ENCODE measurements around the gene VGF.

VGF gene

DNA sequence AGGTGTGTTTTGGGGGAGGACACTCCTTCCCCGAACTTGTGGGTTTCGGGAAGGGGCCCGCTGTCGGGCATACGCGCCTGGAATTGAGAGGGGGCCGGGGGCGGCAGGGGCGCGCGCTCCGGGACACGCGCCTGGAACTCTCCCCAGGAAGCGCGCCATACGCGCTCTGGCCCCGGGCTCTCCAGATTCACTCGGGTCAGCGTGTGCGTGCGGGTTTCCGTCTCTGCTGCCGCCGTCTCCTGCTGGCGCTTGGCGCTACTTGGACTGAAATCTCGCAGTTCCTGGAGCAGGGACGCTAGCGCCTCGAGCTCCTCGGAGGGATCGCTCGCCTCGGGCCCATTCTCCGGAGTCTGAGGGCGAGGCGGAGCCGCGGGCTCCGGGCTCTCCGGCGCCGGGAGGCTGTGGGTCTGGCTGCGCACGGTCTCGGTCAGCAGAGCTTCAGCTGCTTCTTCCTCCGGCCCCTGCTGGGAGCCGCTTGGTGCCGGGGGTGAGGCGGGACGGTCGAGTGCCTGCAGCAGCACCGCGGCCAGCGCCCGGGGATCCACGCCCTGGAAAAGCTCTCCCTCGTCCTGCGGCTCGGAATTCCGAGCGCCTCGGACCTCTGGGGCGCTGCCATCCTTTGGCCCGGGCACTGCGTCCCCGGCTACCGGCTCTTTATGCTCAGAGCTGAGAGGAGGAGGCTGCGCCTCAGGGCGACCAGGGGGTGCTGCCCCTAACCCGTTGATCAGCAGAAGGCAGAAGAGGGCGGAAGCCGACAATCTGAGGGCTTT lies 1.1 kb downstream of the VGF start:
- DNase-seq: peak; percentile 54

DNA sequence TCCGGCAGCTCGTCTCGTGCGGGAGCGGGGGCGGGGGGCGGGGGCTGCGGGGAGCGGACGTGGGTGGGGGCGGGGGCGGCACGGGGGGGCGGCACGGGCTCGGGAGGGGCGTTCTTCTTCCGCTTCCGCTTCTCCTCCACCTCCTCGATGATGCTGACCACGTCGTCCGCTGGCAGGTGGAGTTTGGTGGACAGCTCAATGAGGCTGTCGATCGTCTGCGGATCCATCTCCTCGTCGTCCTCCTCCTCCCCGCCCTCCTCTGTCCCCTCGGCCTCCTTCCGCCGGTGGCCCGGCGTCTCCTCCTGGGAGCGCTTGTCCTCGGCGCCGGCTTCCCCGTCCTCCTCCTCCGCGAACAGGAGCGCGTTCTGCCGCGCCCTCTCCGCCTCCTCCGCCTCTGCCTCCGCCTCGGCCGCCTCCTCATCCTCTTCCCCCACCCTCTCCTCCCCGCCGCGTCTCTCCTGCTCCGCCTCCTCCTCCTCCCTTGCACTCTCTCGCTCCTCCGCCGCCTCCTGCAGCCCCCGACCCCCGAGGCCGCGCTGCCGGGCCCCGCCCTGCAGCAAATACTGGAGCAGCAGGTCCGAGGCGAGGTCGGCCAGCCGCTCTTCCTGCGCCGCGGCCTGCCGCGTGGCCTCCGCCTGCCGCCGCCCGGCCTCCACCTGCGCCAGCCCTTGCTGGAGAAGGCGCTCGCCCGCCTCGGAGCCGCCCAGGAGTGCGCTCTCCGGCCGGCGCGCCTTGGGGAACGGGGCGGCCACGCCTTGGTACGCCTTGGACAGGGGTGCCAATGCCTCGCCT lies 1.9 kb downstream of the VGF start:
- no peak for DNase-seq

DNA sequence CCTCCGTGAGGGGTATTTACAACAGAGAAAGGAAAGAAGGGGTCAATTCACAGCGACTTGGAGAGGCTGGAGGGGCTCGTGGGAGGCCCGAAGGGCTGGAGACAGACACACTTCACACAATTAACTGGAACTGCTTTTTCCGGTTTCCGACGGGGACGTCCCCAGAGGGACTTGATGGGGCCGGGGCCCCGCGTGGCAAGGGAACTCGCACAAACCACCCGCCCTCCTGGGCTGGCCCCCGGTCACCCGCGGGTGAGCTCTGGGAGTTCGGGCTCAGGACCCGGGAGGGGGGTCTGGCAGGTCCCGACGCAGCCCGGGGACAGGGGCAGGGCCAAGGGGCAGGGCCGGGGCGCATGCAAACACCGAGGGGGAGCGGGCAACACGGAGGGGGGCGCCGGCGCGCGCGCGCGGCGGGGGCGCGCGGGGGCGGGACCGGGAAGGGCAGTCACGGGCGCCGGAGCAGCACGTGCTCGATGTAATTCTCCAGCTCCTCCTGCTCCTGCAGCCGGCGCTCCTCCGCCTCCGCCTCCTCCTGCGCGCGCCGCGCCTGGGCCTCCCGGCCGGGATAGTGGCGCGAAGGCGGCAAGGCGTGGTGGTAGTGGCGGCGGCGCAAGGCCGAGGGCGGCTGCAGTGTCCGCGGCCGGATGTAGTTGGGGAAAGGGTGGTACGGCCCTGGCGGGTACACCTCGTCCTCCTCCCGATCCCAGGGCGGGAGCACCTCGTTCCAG lies 2.7 kb downstream of the VGF start:
- DNase-seq: no peak

DNA sequence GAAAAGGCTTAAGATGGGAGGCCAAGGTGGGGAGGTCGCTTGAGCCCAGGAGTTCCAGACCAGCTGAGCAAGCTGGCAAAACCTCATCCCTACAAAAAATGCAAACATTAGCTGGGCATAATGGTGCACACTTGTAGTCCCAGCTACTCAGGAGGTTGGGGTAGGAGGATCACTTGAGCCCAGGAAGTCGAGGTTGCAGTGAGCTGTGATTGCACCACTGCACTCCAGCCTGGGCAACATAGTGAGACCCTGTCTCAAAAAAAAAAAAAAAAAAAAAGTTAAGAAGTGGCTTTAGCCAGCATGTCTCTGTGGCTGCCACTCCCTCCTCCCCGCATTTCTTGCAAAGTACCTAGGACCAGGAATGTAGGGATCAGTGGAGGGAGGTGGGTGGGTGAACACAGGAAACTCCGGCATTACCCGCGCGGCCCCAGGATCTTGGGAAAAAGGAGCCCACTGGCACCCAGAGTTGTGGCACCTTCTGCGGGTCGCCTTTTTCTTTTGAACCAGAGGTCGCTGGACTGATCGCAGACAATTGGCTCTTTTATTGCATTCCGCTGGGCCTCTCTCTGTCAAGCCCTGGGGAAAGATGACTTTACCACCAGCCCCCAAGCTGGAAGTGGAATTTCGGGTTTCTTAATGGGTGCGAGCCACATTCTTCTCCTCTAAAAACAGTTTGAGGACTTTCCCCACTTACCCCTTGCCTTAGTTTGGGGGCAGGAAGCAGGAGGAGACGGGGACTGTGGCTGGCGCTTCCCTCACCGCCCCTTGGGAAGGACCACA lies 3.5 kb downstream of the VGF start:
- DNase-seq: no peak

DNA sequence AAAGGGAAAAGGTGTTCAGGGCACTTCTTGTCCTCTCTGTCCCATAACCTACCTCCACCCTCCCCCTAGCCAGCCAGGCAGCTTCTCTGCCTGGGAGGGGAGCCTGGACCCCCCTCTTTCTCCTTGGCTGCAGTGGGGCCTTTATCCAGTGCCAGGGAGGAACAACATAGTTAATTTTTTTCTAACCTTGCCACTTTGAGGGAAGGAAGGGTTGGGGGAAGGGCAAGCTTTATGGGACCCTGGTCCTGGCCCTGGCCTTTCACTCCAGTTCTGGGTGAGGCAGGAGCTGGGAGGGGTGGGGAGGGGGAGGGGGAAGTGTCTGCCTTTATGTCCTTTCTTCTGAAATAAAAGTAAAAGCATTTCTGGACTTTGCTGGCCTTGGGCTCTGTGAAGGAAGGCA lies 4.5 kb downstream of the VGF start:
- DNase-seq: no peak

DNA sequence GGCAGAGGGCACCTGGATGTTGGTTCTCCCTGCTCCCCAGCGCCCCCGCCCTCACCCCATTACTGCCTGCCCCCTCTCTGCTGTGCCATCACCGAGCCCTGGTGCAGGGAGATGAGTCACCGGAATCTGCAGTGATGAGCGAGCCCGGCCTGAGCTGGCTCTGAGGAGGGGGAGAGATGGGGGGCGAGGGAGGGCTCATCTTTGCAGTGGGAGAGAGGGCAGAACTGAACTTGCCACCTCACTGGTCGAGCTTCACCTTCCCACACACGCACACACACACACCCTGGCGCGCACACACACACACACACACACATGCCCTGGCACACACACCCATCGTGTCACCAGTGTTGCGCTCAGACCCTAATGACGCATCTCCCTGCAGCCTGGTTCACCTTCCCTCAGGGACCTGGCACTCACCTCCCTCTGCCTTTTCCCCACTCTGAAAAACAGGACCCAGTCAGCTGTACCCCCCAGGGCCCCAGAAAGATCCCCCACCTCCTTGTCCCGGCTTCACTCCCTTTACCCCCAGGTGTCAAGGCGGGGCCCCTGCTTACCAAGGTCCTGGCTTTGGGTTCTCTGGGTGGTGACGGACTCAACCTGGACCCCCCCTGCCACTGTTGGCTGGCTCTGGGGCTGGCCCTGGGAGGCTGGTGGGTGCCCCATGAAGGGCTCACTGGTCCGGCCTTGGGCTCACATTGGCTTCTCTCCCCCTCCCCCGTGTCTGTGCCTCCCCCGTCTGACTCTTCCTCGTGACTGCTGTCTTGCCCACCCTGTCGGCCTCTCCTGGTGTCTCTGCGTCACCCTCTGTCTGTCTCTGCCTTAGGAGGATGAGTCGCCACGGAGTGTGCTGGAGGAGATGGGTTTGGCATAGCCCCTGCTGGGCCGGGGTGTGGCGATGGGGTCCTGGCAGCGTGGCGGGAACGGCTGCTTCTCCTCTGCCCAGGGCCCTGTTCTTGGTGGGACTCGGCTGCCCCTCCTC lies 5.4 kb downstream of the VGF start:
- DNase-seq: no peak

DNA sequence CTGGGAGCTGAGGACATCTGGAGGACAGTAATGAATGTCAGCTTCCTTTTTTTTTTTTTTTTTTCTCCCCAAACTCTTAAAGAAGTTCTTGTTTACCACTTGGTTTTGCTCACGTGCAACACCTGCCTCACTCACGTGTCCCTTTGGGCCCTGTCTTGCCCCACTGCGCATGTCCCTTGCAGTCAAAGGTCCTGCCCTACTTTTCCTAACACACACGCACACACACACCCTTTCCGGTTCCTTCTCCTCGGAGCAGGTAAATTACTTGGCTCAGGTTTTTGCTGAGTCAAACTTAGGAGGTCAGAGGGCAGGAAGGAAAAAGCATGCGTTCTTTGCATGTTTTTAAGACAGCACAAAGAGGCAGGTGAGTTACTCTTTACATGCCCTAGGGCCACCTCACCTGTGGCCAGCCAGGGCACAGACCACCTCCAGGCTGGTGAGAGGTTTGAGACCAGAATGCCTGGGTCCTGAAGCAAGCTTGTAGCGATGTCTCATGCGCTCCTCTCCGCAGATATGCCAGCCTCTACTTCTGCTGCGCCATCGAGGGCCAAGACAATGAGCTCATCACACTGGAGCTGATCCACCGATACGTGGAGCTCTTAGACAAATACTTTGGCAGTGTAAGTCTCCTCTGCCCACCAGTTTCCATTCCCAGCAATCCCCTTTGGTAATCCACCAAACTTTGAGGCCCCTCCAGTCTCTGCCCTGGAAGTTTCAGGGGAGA lies 8.3 kb downstream of the VGF start:
- DNase-seq: no peak

DNA sequence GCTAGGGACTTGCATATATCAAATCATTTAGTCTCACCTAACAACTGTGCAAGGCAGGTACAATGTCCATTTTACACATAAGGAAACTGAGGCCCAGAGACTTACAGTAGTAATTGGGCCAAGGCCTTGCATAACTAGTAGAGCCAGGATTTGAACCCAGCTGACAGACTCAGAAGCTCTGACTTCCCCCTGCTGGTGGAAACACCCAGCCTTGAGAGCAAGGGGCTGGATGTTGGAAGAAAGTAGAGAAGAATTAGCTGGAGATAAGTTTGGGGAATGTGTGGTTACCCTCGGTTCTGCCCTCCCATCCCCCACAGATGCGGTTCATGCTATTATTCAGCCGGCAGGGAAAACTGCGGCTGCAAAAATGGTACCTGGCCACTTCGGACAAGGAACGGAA lies 9.1 kb downstream of the VGF start:
- DNase-seq: no peak

DNA sequence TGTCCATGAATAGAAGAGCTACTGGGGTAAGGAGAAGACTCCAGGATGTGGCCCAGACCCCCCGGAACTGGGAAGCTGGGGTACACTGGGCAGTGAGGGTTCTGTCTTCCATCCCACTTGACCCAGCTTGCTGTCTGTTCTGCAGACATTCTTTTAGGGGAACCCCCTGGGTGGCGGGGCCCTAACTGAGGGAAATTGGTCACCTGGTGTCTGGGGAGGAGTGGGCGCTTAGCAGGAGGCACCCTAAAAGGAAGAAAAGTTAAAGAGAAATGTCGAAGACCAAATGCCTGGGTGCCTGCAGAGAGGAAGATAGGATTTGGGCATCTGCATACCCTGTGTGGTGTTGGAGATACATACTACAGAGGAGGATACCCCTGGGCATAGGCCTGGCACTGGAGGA lies 10.1 kb downstream of the VGF start:
- DNase-seq: no peak

DNA sequence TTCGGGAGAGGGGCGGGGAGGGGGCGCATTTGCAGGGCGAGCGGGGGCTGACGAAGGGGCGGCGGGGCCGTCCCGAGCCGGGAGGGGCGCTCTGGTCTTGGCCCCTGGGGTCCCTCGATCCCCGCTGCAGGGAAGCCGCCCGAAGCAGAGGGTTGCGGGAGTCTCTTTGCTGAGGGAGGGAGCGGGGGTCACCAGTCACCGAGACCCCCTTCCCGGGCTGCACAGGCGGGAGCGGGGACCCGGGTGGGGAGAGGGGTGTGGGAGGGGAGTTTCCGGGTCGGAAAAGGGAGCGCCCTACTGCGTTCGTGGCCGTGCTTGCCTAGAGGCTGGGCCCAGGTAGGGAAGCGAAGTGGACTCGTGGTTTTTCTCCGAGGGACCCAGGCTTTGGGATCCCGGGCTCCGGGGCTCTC lies 10.7 kb downstream of the VGF start:
- DNase-seq: no peak

DNA sequence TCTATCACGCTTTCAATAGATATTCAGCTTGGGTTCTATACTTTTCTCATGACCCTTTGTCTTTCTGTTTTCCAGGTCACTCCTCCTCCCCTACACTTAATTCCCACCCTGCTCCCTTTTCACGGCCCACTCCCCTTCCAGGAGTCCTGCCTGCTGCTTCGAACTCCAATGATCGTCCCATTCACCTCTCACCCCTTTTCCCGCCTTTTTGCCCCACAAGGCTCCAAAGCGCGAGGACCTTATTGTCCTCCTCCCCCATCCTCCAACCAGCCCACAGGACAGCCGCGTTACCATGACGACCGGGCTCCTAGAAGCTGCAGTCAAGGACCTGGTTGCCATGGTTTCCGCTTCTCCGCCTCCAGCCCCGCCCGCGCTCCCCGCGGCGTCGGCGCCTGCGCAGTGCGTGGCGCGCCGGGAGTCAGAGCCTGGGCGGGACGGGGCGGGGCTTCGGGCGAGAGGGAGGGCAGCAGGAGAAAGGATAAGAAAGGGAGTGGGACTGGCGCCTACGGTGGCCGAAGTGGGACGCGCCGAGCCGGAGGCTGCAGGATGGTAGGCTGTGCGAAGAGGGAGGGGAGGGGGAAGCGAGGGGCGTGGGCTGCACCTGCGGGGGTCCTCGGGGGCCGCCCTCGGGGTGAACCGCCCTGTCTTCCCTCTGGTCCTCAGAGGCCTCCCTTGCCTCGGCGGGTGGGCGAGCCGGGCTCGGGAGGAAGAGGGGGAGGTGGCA lies 11.2 kb downstream of the VGF start, which contains the start of gene AP1S1:
AP1S1 (plus strand) TSS at position 508 of the 724 bp plus-strand sequence; CDS start at position 547, 39 bp downstream.
- DNase-seq: peak; percentile 80

DNA sequence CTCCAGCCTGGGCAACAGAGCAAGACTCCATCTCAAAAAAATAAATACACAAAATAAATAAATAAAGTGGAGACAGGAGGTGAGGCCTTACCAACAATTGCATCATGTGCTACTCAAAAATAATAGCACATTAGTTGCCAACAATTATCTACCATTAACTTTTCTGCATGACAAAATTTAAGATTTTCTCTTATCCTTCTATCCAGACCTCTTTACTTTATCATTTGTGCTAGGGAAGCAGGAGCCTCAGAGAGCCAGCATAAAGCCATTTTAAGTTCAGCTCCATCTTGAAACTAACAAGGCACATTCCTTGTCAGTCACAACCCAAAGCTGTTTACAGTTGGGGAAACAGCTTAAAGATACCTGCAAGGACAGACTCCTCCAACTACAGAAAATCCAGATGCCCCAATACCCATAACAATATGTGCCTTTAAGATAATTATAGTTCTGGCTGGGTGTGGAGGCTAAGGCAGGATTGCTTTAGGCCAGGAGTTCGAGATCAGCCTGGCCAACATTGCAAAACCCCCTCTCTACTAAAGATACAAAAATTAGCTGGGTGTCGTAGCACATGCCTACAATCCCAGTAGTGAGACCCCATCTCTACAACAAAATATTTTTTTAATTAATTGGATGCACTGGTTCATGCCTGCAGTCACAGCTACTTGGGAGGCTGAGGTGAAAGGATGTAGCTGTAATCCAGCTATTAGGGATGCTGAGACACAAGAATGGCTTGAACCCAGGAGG lies 13.3 kb downstream of the VGF start:
- DNase-seq: no peak

DNA sequence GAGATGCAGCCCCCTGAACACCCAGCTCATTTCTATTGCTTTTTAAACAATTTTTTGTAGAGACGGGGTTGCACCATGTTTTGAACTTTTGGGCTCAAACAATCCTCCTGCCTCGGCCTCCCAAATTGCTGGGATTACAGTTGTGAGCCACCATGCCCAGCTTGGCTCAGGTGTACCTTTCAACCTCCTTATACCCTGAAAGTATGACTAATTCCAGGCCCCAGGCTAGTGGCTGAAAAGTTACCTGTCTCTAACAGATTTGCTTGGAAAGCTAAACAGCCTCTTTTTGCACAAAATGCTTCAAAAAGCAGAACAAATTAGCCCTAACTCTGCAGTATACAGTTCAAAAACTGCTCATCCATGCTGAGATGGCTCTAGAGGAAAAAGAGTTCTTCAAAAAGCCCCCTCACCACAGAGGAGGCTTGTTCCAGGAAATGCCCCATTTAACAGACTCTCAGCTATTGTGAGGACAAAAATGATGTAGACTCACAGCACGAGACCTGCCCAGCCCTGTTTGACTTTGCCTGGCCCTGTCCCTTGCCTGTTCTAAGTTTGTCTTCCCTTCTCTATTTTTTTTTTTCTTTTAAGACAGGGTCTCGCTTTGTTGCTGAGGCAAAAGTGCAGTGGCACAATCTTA lies 24.5 kb downstream of the VGF start:
- no peak for DNase-seq

DNA sequence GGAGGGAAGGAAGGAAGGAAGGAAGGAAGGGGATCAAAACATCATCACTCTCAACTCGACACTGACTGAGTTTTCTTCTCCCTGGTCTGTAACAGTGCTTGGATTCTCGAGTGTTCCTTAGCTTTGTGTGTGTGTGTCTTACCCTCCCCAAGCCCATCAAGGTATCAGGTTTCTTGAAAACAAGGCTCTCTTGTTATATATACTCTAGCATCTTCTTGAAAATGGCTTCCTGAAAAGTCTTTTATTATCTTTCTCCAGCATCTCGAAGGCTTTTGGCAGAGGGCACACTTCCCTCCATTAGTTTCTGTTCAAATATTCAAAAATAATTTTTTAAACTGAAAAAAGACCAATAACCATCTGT lies 25.1 kb downstream of the VGF start:
- DNase-seq: no peak

DNA sequence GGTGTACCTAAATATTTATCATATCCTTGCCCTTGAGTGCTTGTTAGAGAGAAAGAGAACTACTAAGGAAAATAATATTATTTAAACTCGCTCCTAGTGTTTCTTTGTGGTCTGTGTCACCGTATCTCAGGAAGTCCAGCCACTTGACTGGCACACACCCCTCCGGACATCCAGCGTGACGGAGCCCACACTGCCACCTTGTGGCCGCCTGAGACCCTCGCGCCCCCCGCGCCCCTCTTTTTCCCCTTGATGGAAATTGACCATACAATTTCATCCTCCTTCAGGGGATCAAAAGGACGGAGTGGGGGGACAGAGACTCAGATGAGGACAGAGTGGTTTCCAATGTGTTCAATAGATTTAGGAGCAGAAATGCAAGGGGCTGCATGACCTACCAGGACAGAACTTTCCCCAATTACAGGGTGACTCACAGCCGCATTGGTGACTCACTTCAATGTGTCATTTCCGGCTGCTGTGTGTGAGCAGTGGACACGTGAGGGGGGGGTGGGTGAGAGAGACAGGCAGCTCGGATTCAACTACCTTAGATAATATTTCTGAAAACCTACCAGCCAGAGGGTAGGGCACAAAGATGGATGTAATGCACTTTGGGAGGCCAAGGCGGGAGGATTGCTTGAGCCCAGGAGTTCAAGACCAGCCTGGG lies 27.0 kb downstream of the VGF start:
- peak; percentile 89 for DNase-seq

DNA sequence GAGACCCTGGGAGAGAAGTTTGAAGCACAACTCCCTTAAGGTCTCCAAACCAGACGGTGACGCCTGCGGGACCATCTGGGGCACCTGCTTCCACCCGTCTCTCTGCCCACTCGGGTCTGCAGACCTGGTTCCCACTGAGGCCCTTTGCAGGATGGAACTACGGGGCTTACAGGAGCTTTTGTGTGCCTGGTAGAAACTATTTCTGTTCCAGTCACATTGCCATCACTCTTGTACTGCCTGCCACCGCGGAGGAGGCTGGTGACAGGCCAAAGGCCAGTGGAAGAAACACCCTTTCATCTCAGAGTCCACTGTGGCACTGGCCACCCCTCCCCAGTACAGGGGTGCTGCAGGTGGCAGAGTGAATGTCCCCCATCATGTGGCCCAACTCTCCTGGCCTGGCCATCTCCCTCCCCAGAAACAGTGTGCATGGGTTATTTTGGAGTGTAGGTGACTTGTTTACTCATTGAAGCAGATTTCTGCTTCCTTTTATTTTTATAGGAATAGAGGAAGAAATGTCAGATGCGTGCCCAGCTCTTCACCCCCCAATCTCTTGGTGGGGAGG lies 27.6 kb downstream of the VGF start:
- no peak for DNase-seq

DNA sequence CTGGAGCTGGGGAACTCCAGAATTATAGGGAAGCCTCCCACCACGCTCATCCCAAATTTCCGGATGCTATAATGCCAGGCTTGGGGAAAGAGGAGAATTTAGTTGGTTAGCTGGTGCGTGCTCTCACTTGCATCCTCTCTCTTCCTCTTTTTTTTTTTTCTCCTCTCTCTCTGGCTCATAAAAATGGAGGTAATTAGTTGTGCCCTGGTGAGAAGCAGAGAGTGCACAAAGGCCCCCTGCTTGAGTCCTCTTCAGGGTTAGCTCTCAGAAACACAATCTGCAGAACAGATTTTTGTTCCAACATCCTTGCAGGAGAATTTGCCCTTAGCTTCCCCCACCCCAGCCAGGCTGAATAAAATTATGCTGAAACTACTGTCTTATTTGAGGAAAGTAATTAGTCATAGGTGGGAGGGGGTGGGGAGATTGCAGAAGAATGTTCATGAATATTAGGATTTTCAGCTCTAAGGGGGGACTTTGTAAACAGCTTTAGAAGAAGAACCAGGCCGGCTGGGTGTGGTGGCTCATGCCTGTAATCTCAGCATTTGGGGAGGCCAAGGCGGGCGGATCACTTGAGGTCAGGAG lies 30.9 kb downstream of the VGF start:
- DNase-seq: no peak

All from kidney glomerular epithelial cell (primary cell).